ENCODE data around the gene SERP2. TPM values are rescaled to one million over a fixed set of nuclear protein-coding genes. Genes with fewer than 3 reads are reported as not detected.

SERP2 gene
- total RNA-seq, 5 donors from 2014 or later (not counting 1 experiment from before 2014, with no cell fraction given) = 0.44 to 0.65 (median 0.47) TPM; not detected in 2

DNA sequence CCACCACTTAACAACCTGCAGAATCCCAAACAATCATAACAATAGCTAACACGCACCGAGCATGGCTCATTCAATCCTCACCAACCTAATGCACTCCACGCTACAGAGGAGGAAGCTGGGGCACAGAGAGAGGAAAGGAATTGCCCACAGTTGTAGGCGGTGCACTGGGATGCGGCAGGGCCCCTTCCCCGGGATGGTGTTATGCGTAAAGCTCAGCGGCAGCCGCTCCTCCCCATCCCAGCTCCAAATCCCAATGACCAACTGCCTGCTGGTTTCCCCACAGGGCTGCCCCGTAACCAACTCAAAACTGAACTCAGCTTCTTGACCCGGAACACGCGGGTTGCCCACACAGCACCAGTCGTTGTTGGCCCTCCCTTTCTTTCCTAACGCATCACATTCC, 42.2 kb downstream of the SERP2 start:
- ChIA-PET CTCF (no interaction called here), POLR2A (no interaction called here)
- DNase-seq (no peak), ATAC-seq (replicated peaks in 1 of 4) (no peak)
- Histone ChIP-seq H3K4me3 (ENCODE audit: control insufficient read depth in 1 of 2, extremely low read depth in 1 of 2, low read length in 1 of 2) (no peak overlapping the region), H3K27me3 (replicated peaks in 1 of 2; ENCODE audit: control insufficient read depth in 2 of 2, extremely low read depth in 1 of 2, insufficient read depth in 2 of 2, low read length in 1 of 2) (peaks cover 0 to 7% of the 10 kb centered on the region in 2 experiments), H3K9me3 (no peaks in the 10 kb centered on the region), H3K27ac (ENCODE audit: low read length) (no peak overlapping the region), H3K4me1 (ENCODE audit: control insufficient read depth in 1 of 2, extremely low read depth in 1 of 2, insufficient read depth in 2 of 2, low read length in 2 of 2) (no peaks in the 10 kb centered on the region), H3K36me3 (ENCODE audit: control insufficient read depth in 2 of 2, extremely low read depth in 1 of 2, insufficient read depth in 1 of 2, low read length in 1 of 2) (no peaks in the 10 kb centered on the region)
- H3K4me1 Mint-ChIP-seq = peaks cover 0 to 5% (median 4%) of the 10 kb centered on the region in 3 donors
- H3K27ac Mint-ChIP-seq = no peak overlapping the region
- no peak overlapping the region for H3K4me3 Mint-ChIP-seq
- WGBS (ENCODE audit: insufficient coverage) = 89% methylated on average over 13 of the region's 15 CpGs
- H3K9me3 Mint-ChIP-seq = no peaks in the 10 kb centered on the region
- H3K27me3 Mint-ChIP-seq = peaks cover 0 to 3% of the 10 kb centered on the region in 2 donors
- H3K36me3 Mint-ChIP-seq = no peaks in the 10 kb centered on the region

DNA sequence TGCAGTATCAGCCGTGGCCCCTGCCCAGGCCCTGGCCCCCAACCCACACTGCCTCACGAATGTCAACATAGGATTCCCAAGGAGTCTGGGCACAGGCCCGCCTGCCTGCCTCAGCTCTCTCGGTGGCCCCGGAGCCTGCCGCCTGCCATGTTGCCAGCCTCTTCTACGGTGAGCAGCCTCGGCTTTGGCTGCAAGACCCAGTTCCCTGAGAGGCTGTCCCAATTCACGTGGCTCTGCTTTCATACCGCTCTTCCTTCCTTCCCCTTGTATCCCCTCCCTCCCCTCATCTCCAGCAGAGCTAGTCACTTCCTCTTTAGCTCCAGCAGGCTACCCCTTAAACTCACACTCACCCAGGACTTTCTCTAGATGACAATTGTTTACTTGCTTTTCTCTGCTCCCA, 42.7 kb downstream of the SERP2 start:
- no peaks in the 10 kb centered on the region for H3K9me3 Mint-ChIP-seq
- H3K4me1 Mint-ChIP-seq = peaks cover 0 to 5% (median 4%) of the 10 kb centered on the region in 3 donors
- Histone ChIP-seq H3K27me3 (replicated peaks in 1 of 2; ENCODE audit: control insufficient read depth in 2 of 2, extremely low read depth in 1 of 2, insufficient read depth in 2 of 2, low read length in 1 of 2) (peaks cover 0 to 8% of the 10 kb centered on the region in 2 experiments), H3K36me3 (ENCODE audit: control insufficient read depth in 2 of 2, extremely low read depth in 1 of 2, insufficient read depth in 1 of 2, low read length in 1 of 2) (no peaks in the 10 kb centered on the region), H3K4me1 (ENCODE audit: control insufficient read depth in 1 of 2, extremely low read depth in 1 of 2, insufficient read depth in 2 of 2, low read length in 2 of 2) (no peaks in the 10 kb centered on the region), H3K9me3 (no peaks in the 10 kb centered on the region), H3K27ac (ENCODE audit: low read length) (no peak overlapping the region), H3K4me3 (ENCODE audit: control insufficient read depth in 1 of 2, extremely low read depth in 1 of 2, low read length in 1 of 2) (no peak overlapping the region)
- H3K27ac Mint-ChIP-seq = no peak overlapping the region
- H3K4me3 Mint-ChIP-seq = no peak overlapping the region
- ATAC-seq (replicated peaks in 1 of 4) = no peak
- 55% methylated on average over 10 of the region's 10 CpGs for WGBS (ENCODE audit: insufficient coverage)
- H3K36me3 Mint-ChIP-seq = no peaks in the 10 kb centered on the region
- ChIA-PET CTCF (no interaction called here), POLR2A (interaction anchor here in 1 of 2 donors (0.5 kb wide), 1 partner anchor 21 kb away, joined by 3 read pairs; no protein-coding TSS in a partner anchor)
- no peak for DNase-seq
- peaks cover 0 to 7% of the 10 kb centered on the region in 2 donors for H3K27me3 Mint-ChIP-seq

DNA sequence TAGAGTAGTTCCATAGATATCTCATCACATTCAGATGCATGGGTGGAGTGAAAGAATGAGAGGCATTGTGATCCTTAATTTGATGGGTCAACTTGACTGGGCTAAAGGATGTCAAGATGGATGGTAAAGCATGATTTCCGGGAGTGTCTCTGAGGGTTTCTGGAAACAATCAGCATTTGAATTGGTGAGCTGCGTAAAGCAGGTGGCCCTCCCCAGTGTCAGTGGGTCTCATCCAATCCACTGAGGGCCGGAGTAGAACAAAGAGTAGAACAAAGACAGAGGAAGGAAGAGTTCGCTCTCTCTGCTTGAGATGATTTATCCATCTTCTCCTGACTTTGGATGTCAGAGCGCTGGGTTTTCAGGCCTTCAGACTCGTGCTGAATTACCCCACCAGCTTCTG, 43.1 kb downstream of the SERP2 start:
- ChIA-PET CTCF (no interaction called here), POLR2A (interaction anchor here in 1 of 2 donors (0.5 kb wide), 1 partner anchor 21 kb away, joined by 3 read pairs; no protein-coding TSS in a partner anchor)
- Mint-ChIP-seq H3K4me1 (peaks cover 0 to 5% (median 4%) of the 10 kb centered on the region in 3 donors), H3K9me3 (no peaks in the 10 kb centered on the region), H3K4me3 (no peak overlapping the region), H3K27ac (no peak overlapping the region), H3K36me3 (no peaks in the 10 kb centered on the region), H3K27me3 (peaks cover 2 to 7% of the 10 kb centered on the region in 2 donors)
- no peak for ATAC-seq (replicated peaks in 1 of 4)
- Histone ChIP-seq H3K4me1 (ENCODE audit: control insufficient read depth in 1 of 2, extremely low read depth in 1 of 2, insufficient read depth in 2 of 2, low read length in 2 of 2) (no peaks in the 10 kb centered on the region), H3K4me3 (ENCODE audit: control insufficient read depth in 1 of 2, extremely low read depth in 1 of 2, low read length in 1 of 2) (no peak overlapping the region), H3K36me3 (ENCODE audit: control insufficient read depth in 2 of 2, extremely low read depth in 1 of 2, insufficient read depth in 1 of 2, low read length in 1 of 2) (no peaks in the 10 kb centered on the region), H3K27ac (ENCODE audit: low read length) (no peak overlapping the region), H3K27me3 (replicated peaks in 1 of 2; ENCODE audit: control insufficient read depth in 2 of 2, extremely low read depth in 1 of 2, insufficient read depth in 2 of 2, low read length in 1 of 2) (peaks cover 0 to 8% of the 10 kb centered on the region in 2 experiments), H3K9me3 (no peaks in the 10 kb centered on the region)
- no peak for DNase-seq
- WGBS (ENCODE audit: insufficient coverage) = 83% methylated on average over 2 of the region's 6 CpGs

DNA sequence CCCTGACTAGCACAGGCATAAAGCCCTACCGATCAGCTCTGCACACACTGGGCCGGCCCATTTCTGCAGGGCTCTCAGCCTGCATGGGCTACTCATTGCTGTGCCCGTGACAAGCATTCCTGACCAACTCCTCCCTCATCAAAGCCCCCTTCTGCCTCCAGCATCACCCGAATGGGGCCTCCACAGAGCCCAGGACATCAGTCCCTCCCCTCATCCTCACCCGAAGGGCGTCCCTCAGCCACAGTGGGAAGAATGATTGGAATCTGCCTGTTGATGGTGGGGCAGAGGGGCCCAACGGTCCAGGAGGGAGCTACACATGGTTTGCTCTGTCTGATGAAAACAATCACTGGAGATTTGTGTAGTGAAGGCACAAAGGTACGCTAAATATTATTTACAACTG, 43.8 kb downstream of the SERP2 start:
- Histone ChIP-seq H3K4me1 (ENCODE audit: control insufficient read depth in 1 of 2, extremely low read depth in 1 of 2, insufficient read depth in 2 of 2, low read length in 2 of 2) (no peaks in the 10 kb centered on the region), H3K4me3 (ENCODE audit: control insufficient read depth in 1 of 2, extremely low read depth in 1 of 2, low read length in 1 of 2) (no peak overlapping the region), H3K27ac (ENCODE audit: low read length) (no peak overlapping the region), H3K9me3 (no peaks in the 10 kb centered on the region), H3K36me3 (ENCODE audit: control insufficient read depth in 2 of 2, extremely low read depth in 1 of 2, insufficient read depth in 1 of 2, low read length in 1 of 2) (no peaks in the 10 kb centered on the region), H3K27me3 (replicated peaks in 1 of 2; ENCODE audit: control insufficient read depth in 2 of 2, extremely low read depth in 1 of 2, insufficient read depth in 2 of 2, low read length in 1 of 2) (peaks cover 0 to 8% of the 10 kb centered on the region in 2 experiments)
- 71% methylated on average over 4 of the region's 8 CpGs for WGBS (ENCODE audit: insufficient coverage)
- H3K36me3 Mint-ChIP-seq = no peaks in the 10 kb centered on the region
- no peak for DNase-seq
- peaks cover 7 to 8% of the 10 kb centered on the region in 2 donors for H3K27me3 Mint-ChIP-seq
- H3K4me3 Mint-ChIP-seq = no peak overlapping the region
- no peak overlapping the region for H3K27ac Mint-ChIP-seq
- no peaks in the 10 kb centered on the region for H3K9me3 Mint-ChIP-seq
- CTCF ChIA-PET = no interaction called here
- POLR2A ChIA-PET = no interaction called here
- ATAC-seq (replicated peaks in 1 of 4) = no peak
- H3K4me1 Mint-ChIP-seq = peaks cover 0 to 1% (median 0%) of the 10 kb centered on the region in 3 donors

DNA sequence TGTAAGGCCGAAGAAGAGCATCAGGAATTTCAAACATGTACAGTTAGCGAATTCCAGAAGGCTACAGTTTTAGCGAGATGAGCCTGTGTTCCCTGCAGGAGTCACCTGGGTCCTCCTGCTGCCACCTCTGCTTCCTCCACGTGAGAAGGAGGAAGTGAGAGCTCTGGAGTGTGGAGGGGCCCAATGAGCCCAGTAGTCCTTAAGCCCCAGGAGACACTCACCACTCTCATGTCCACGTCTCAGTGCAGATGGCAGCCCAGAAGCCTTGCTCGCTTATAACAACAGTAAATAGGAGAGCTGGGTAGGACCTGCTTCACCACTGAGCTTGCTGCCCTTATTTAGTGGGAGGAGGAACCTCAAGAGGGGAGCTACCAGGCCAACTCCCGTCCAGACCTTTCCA, 44.3 kb downstream of the SERP2 start:
- CTCF ChIA-PET = no interaction called here
- Histone ChIP-seq H3K27ac (ENCODE audit: low read length) (no peak overlapping the region), H3K4me1 (ENCODE audit: control insufficient read depth in 1 of 2, extremely low read depth in 1 of 2, insufficient read depth in 2 of 2, low read length in 2 of 2) (no peaks in the 10 kb centered on the region), H3K27me3 (replicated peaks in 1 of 2; ENCODE audit: control insufficient read depth in 2 of 2, extremely low read depth in 1 of 2, insufficient read depth in 2 of 2, low read length in 1 of 2) (peaks cover 0 to 11% of the 10 kb centered on the region in 2 experiments), H3K4me3 (ENCODE audit: control insufficient read depth in 1 of 2, extremely low read depth in 1 of 2, low read length in 1 of 2) (no peak overlapping the region), H3K36me3 (ENCODE audit: control insufficient read depth in 2 of 2, extremely low read depth in 1 of 2, insufficient read depth in 1 of 2, low read length in 1 of 2) (no peaks in the 10 kb centered on the region), H3K9me3 (no peaks in the 10 kb centered on the region)
- H3K36me3 Mint-ChIP-seq = no peaks in the 10 kb centered on the region
- ATAC-seq (replicated peaks in 1 of 4) (no peak), DNase-seq (no peak)
- H3K27me3 Mint-ChIP-seq = peaks cover 7 to 13% of the 10 kb centered on the region in 2 donors
- POLR2A ChIA-PET = no interaction called here
- 30% methylated on average over 2 of the region's 7 CpGs for whole genome bisulfite sequencing (ENCODE audit: insufficient coverage)
- no peaks in the 10 kb centered on the region for H3K9me3 Mint-ChIP-seq
- H3K27ac Mint-ChIP-seq = no peak overlapping the region
- no peaks in the 10 kb centered on the region for H3K4me1 Mint-ChIP-seq
- no peak overlapping the region for H3K4me3 Mint-ChIP-seq

DNA sequence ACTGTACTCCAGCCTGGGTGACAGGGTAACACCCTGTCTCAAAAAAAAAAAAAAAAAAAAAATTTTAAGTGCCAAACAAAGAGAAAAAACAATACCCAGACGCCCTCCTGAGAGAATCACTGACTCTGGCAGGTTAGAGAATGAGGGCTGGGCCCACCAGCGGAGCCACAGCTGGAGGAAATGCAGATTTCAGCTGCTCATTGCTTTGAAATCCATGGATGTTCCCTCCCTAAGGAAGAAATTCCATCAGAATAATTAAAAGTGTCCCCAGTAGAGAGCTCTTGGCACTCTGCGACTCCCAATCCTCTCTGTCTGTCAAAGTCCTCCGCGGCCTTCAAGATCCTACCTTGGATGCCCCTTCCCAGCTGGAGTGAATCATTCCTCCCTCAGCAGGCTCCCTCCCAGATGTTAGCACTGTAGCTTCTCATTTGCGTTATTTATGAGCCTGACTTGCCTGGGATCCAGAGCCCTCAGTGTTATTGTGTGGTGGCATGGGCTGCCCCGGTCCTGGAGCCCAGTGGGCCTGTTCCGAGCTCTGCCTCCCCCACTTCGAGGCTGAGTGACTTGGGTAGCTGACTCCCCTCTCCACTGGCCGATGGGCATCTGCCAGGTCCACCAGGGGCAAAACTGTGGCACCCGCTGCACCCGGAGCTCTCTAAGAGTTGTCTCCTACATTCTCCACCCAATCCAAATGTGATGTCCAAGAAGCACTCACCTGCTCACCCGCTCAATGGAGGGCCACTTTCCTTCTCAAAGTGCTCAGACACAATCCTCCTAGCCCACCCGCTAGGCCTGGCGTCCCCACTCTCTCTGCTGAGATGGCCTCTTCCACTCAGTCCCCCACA, 47.0 kb downstream of the SERP2 start:
- ChIA-PET POLR2A (no interaction called here), CTCF (interaction anchor here in 1 of 2 donors (0.6 to 0.8 kb wide), 2 partner anchors 79 to 216 kb away, joined by 3 to 6 read pairs; no protein-coding TSS in a partner anchor)
- H3K4me3 ChIP-seq (ENCODE audit: control insufficient read depth in 1 of 2, extremely low read depth in 1 of 2, low read length in 1 of 2) = no peak overlapping the region
- DNase-seq (no peak), ATAC-seq (replicated peaks in 1 of 4) (no peak)
- H3K9me3 ChIP-seq = no peaks in the 10 kb centered on the region
- H3K27ac Mint-ChIP-seq = no peak overlapping the region
- WGBS (ENCODE audit: insufficient coverage) = 79% methylated on average over 10 of the region's 15 CpGs
- no peak overlapping the region for H3K27ac ChIP-seq (ENCODE audit: low read length)
- no peaks in the 10 kb centered on the region for H3K9me3 Mint-ChIP-seq
- no peaks in the 10 kb centered on the region for H3K4me1 Mint-ChIP-seq
- H3K4me3 Mint-ChIP-seq = no peak overlapping the region
- H3K27me3 Mint-ChIP-seq = peaks cover 23 to 27% of the 10 kb centered on the region in 2 donors
- H3K27me3 ChIP-seq (replicated peaks in 1 of 2; ENCODE audit: control insufficient read depth in 2 of 2, extremely low read depth in 1 of 2, insufficient read depth in 2 of 2, low read length in 1 of 2) = peaks cover 0 to 20% of the 10 kb centered on the region in 2 experiments
- H3K4me1 ChIP-seq (ENCODE audit: control insufficient read depth in 1 of 2, extremely low read depth in 1 of 2, insufficient read depth in 2 of 2, low read length in 2 of 2) = no peaks in the 10 kb centered on the region
- H3K36me3 Mint-ChIP-seq = no peaks in the 10 kb centered on the region
- no peaks in the 10 kb centered on the region for H3K36me3 ChIP-seq (ENCODE audit: control insufficient read depth in 2 of 2, extremely low read depth in 1 of 2, insufficient read depth in 1 of 2, low read length in 1 of 2)

All from T-cell (primary cell).